ENCODE data around the gene TRIM36. TPM values are rescaled to one million over a fixed set of nuclear protein-coding genes. Genes with fewer than 3 reads are reported as not detected.

Gene TRIM36
- total RNA-seq, 1 experiment from 2014 or later = 12.6 TPM

GRCh38 chr5:115151208-115151805, 18.4 kb downstream of the TRIM36 start:
- Histone ChIP-seq H3K4me1 (ENCODE audit: control insufficient read depth in 1 of 2, insufficient read depth in 2 of 2, low read length in 2 of 2) (no peaks in the 10 kb centered on the region), H3K36me3 (ENCODE audit: control insufficient read depth in 1 of 2, insufficient read depth in 2 of 2, low read length in 2 of 2) (no peaks in the 10 kb centered on the region), H3K27ac (ENCODE audit: low read depth, low read length) (no peak overlapping the region), H3K4me3 (replicated peaks in 1 of 2; ENCODE audit: low read depth in 1 of 2, low read length in 2 of 2) (no peak overlapping the region), H3K9ac (ENCODE audit: low read length) (no peak overlapping the region), H2AFZ (ENCODE audit: low read depth, low read length, poor library complexity, severe bottlenecking) (no peak overlapping the region), H3K9me3 (ENCODE audit: control insufficient read depth in 1 of 2, insufficient read depth in 1 of 2, low read depth in 1 of 2, low read length in 2 of 2) (no peaks in the 10 kb centered on the region), H3K9me2 (ENCODE audit: insufficient read depth) (no peaks in the 10 kb centered on the region), H3K4me2 (ENCODE audit: low read length) (no peak overlapping the region), H4K20me1 (ENCODE audit: insufficient read depth) (no peaks in the 10 kb centered on the region), H3K27me3 (ENCODE audit: insufficient read depth, low read length) (no peaks in the 10 kb centered on the region), H3K79me2 (ENCODE audit: insufficient read depth, low read length) (no peaks in the 10 kb centered on the region)
- POLR2A ChIA-PET = no interaction called here
- CTCF ChIA-PET = no interaction called here
- BruUV-seq (replicated peaks) = no TSS peak
- DNase-seq (ENCODE audit: low read depth, low spot score) = no peak
- no peak for ATAC-seq
- no peak for TF ChIP-seq FOSL1 (IDR thresholded peaks at IDR 0.05; ENCODE audit: low read depth)
- TF ChIP-seq CTCF (IDR thresholded peaks at IDR 0.05 in 2 of 3, conservative IDR thresholded peaks at IDR 0.05 in 1 of 3; ENCODE audit: borderline replicate concordance in 1 of 3, insufficient read depth in 1 of 3, low read depth in 2 of 3, low read length in 2 of 3) = no peak
- TF ChIP-seq EGR1 (IDR thresholded peaks at IDR 0.05; ENCODE audit: low read depth) = no peak
- TF ChIP-seq REST (IDR thresholded peaks at IDR 0.05; ENCODE audit: low read depth) = no peak
- no peak for TF ChIP-seq ZNF274 (IDR thresholded peaks at IDR 0.05; ENCODE audit: low read depth, low read length)
- no peak for TF ChIP-seq SP1 (IDR thresholded peaks at IDR 0.05; ENCODE audit: low read depth)
- no peak for TF ChIP-seq EZH2 (IDR thresholded peaks at IDR 0.05)
- no peak for TF ChIP-seq CBX3 (IDR thresholded peaks at IDR 0.05; ENCODE audit: low read depth)
- TF ChIP-seq EZH2phosphoT487 (IDR thresholded peaks at IDR 0.05; ENCODE audit: borderline replicate concordance) = no peak
- no peak for TF ChIP-seq SIN3A (IDR thresholded peaks at IDR 0.05; ENCODE audit: low read depth)
- TF ChIP-seq POLR2A (IDR thresholded peaks at IDR 0.05; ENCODE audit: borderline replicate concordance, extremely low read depth, insufficient read depth, insufficient read length) = no peak
- TF ChIP-seq ZBTB33 (IDR thresholded peaks at IDR 0.05; ENCODE audit: extremely low read depth, insufficient replicate concordance, low read length) = no peak
- no peak for TF ChIP-seq ATF3 (IDR thresholded peaks at IDR 0.05)
- TF ChIP-seq SRF (IDR thresholded peaks at IDR 0.05; ENCODE audit: low read depth) = no peak
- TF ChIP-seq JUND (IDR thresholded peaks at IDR 0.05) = no peak
- no peak for TF ChIP-seq RAD21 (IDR thresholded peaks at IDR 0.05; ENCODE audit: low read depth)
- intact Hi-C loops (cut with micrococcal nuclease) = no loop called here
- RAD21 ChIA-PET (ENCODE audit: low non-redundant PET in 1 of 2, low total read pairs in 2 of 2, uncharacterized antibody in 2 of 2, unreplicated experiment in 2 of 2) = no interaction called here
